Measurements from ENCODE around the gene TTN. TPM values are rescaled to one million over a fixed set of nuclear protein-coding genes. Genes with fewer than 3 reads are reported as not detected.

Gene TTN
- 1,000 to 10,000 TPM; 1,330 to 3,257 TPM for total RNA-seq

DNA sequence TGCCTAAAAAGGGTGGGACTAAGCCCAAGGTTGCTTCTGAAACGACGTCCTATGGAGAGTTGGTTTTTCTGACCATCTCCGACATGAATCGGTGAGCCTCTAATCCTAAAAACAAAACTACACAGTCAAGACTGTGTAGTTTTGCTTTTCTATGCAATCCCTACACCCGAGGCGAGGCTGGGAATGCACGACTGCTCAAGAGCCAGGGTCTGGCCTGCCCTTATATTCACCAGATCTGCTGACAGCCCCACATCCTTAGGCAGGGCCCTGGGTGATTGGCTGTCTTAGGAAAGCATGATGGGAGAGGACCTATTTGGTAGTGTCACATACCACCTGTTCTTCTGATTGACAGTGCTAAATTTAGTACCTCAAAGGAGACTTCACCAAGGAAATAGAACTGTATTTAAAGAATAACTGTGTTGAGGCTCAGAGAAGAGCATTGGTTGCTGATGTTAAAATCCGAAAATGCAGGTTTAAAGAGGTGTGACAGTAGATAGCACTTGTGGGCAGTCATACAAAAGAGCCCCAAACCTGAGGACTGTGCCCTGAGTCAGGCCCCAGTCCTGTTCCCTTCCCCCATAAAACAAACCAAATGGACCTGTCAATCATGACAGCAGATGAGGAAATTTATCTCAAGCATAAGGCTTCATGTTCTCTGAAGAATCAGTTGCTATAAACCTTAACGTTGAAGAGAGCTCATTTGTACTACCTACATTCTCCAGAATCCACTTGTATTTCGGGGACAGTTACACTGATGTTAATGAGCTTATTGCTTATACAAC, at the start of gene TTN:
Gene TTN, minus strand, starts transcription at position 197 of the 782 bp plus-strand sequence. CDS start 2,781 bp downstream, outside the sequence.
- Histone ChIP-seq H3K4me3 (peak within 1 kb of the TSS; percentile 50 to 56), H3K36me3 (peaks cover 36% of the 10 kb centered on the region), H3K27me3 (no peaks in the 10 kb centered on the region), H3K27ac (peak within 1 kb of the TSS; percentile 85 to 92), H3K4me1 (peaks cover 0 to 4% of the 10 kb centered on the region in 2 donors), H3K9me3 (no peaks in the 10 kb centered on the region)
- DNase-seq (ENCODE audit: low spot score): no peak
- no peak for TF ChIP-seq CTCF (IDR thresholded peaks at IDR 0.05)

GRCh38 chr2:178855151-178855550, 47.9 kb upstream of the TTN start:
- peaks cover 0 to 14% of the 10 kb centered on the region in 2 donors for H3K4me1 ChIP-seq
- no peak for DNase-seq (ENCODE audit: low spot score)
- no peaks in the 10 kb centered on the region for H3K9me3 ChIP-seq
- TF ChIP-seq CTCF (IDR thresholded peaks at IDR 0.05): no peak
- H3K27ac ChIP-seq: peak overlapping the region in 1 of 2 donors; percentile 94
- no peak overlapping the region for H3K4me3 ChIP-seq
- no peaks in the 10 kb centered on the region for H3K27me3 ChIP-seq
- H3K36me3 ChIP-seq: no peaks in the 10 kb centered on the region

DNA sequence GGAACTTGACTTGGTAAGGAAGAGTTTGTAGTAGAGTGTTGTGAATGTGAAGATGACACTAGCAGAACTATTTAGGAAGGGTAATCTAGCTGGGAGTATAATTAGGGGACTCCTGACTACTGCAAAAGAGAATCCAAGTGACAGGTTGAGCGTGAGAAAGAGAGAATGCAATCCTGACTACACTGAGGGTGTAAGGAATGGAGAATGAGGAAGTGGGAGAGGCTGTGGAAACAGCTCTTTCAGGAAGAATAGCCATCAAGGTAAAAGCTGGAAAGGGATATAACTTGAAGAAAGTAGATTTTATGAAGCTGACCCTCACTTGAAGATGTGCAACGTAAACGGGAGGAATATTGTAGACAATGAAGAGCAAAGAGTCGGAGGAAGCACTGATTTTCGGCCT, 41.1 kb upstream of the TTN start:
- H3K27me3 ChIP-seq: no peaks in the 10 kb centered on the region
- no peak overlapping the region for H3K4me3 ChIP-seq
- no peak overlapping the region for H3K27ac ChIP-seq
- TF ChIP-seq CTCF (IDR thresholded peaks at IDR 0.05): no peak
- peaks cover 0 to 29% of the 10 kb centered on the region in 2 donors for H3K4me1 ChIP-seq
- H3K36me3 ChIP-seq: peaks cover 10% of the 10 kb centered on the region
- H3K9me3 ChIP-seq: no peaks in the 10 kb centered on the region
- no peak for DNase-seq (ENCODE audit: low spot score)

DNA sequence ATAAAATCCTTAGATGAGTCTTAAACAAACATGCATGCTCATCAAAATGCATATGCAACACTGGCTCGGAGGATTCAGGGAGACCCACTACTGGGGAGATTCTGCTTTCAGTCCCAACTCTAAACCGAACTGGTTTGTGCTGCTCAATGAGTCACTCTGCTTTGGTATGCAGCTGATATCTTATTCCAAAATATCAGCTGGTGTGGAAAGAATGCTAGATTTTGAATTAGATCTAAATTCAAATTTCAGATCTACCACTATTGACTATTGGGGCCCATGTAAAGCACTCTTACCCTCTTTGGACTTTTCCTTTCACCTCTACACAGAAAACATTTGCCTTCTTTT, 39.2 kb upstream of the TTN start:
- Histone ChIP-seq H3K27me3 (no peaks in the 10 kb centered on the region), H3K4me1 (peaks cover 0 to 29% of the 10 kb centered on the region in 2 donors), H3K27ac (peak overlapping the region in 1 of 2 donors; percentile 79), H3K4me3 (no peak overlapping the region), H3K9me3 (no peaks in the 10 kb centered on the region), H3K36me3 (peaks cover 10% of the 10 kb centered on the region)
- no peak for TF ChIP-seq CTCF (IDR thresholded peaks at IDR 0.05)
- DNase-seq (ENCODE audit: low spot score): no peak

DNA sequence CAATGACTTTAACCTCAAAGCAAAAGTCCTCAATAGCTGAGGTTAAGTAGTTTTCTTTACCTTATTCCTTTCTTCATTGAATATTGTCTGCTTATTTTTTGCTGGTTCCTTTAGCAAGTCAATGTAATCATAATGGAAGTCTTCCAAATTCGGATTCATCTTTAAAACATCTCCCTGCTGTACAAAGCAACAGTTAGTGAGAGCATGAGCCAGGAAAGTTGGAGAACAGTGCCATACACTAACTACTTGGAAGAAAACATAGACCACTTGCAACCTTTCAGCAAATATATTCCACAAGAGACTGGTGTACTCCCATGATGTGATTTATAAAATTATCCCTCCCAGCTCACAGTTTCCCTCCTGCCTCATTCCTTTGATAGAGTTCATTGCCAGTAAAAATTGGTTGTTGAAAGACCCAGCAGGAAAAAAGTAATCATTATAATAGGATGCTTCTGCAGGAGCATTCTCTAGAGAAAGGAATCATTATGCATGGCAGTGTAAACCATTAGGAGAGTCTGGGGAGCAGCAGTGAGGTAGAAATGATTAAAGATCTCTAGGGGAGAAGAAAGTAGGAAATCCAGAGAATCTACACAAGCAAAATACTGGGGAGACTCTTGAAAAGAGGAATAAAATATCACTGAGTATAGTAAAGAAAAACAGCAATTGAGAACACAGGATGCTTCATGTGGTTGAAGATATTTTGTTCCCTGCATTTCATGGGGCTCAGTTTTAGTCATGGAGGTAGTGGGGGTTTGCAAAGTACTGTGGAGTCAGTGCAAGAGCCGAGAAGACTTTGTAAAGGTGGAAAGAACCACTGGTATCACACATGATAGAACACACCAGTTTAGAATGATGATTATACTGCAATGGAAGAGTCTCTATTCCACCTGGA, 38.6 kb upstream of the TTN start:
- Histone ChIP-seq H3K4me3 (no peak overlapping the region), H3K27ac (peak overlapping the region in 1 of 2 donors; percentile 79), H3K4me1 (peaks cover 0 to 29% of the 10 kb centered on the region in 2 donors), H3K27me3 (no peaks in the 10 kb centered on the region), H3K36me3 (peaks cover 10% of the 10 kb centered on the region), H3K9me3 (no peaks in the 10 kb centered on the region)
- no peak for DNase-seq (ENCODE audit: low spot score)
- no peak for TF ChIP-seq CTCF (IDR thresholded peaks at IDR 0.05)

Measured in right atrium auricular region (tissue), 2 donors.